GM21515 (cell line): ENCODE results near the gene SGCD.

Experiments
- ATAC-seq: cut with Tn5 transposase; IDR thresholded peaks from one replicate; pipeline ENCODE4 v1.9.1; 2021; ENCODE audit not compliant: unreplicated experiment

Gene SGCD

DNA sequence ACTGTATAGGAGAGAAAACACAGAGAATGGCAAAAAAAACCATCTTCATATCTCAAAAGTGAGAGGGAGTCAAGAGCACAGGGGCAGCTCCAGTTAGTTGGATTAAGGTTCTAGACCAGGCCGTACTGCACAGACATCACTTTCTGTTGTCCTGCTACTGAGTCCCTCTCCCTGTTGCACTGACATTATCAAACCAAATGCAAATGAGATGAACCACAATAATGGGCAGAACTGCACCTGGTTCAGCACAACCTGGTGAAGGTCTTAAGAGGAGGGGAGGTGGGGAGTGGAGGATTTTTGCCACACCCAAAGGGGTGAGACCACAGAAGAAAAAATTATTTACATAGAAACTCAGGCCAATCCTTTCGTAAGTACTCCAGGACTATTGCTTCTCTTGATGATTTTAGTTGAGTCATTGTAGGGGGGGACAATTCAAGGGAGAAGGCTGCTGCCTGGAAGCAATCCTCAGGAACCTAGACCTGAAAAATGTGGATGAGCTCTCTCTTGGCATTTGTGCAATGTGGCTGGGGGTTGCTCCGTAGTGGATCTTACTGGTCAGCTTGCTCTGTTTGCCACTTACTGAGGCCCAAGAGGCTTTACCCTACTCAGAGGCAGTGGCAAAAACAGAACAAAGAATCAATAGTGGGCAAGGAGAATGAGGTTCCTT lies 428.6 kb downstream of the SGCD start:
- ATAC-seq = no peak

DNA sequence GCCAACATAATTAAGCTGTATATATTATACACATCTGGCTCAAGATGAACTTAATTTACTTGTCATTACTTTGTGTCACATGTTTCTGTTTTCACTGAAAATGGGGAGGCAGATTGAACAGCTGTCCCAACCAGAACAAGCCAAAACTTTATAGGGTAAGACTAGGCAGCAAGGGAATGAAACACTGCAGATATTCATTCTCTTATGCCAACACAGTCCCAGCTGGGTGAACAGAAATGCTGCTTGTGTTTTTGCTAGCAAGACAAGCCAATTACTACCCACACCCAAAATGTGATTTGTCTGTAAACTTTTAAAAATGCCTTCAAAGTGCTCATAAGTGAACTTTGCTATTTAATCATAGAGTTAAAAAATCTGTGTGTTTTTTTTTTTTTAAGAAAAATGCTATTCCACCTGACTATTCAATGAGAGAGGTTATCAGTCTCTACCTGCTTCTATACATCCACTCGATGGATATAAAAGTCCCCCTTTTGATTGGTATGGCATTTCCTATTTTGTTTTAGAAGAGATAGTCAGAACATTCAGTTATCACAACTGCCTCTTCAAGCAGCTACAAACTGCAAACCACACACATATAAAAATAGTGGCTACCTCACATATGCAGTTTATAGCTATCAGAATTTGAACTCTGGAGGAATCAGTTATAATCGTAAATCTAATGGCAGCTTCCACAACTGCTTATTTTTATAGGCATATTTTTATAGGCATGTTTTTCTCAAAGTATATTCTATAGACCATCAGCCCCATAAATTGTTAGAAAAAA lies 431.2 kb downstream of the SGCD start:
- ATAC-seq = no peak

DNA sequence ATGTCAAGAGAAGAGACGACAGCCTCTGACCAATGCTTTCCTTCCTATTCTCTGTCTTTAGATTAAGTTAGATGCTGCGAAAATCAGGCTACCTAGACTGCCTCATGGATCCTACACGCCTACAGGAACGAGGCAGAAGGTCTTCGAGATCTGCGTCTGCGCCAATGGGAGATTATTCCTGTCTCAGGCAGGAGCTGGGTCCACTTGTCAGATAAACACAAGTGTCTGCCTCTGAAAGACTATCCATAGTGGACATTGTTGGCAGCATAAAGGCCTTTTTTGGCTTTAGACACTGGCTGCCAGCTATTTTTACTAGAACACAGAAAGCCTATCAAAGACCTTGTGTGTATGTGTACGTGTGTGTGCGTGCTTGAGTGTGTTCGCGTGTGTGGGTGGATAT lies 432.2 kb downstream of the SGCD start:
- ATAC-seq = no peak

DNA sequence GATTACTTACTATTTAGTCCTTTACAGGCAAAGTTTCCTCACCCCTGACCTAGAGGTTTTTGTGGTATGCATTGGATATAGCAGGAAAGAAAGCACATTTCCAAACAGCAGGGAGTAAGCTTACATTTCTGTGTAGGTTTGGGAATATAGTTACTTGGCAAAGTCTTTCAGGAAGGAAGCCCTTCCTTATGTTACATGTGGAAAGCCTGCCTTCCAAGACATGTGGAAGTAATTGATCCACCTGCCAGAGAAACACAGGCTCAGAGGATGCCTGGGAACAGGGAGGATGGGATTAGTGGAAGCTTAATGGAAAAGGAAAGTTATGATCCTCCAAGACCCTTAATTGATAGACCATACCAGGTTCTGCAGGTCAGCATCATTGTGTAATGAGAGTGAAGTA lies 435.8 kb downstream of the SGCD start:
- no peak for ATAC-seq

DNA sequence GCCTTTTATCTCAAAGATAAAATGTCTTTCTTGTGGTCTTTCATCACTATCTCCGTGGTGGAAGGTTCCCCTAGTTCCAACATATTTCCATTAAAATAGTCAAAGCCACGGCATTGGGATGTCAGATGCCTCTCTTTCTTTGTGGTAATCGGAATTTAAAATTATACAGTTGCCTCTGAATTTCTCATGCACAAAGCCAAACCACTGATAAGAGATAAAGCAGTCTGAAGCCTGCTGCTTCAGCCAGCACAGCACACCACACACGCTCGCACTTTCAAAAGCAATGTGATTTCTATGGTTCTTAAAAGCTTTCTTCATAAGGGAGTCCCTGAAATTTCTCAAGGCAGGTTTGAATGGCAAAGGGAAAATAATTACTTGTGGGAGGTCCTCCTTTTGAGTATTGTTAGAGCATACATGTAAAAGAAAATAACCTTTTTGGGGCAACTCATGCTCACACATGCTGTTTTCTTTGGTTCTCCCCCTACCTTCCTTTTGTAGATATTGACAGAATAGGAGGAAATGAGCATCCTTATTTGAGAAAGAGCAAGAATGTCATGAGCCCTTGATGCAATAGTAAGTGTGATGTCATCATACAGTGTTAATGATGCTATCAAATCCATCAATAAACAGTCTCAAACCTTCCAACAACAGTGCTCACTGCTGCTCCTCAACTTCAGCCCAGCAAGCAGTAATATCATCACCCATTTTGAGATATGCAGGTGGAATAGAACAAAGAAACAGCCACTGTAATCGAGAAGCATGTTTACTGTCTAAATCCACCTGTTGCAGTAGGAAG lies 437.4 kb downstream of the SGCD start:
- ATAC-seq = no peak

DNA sequence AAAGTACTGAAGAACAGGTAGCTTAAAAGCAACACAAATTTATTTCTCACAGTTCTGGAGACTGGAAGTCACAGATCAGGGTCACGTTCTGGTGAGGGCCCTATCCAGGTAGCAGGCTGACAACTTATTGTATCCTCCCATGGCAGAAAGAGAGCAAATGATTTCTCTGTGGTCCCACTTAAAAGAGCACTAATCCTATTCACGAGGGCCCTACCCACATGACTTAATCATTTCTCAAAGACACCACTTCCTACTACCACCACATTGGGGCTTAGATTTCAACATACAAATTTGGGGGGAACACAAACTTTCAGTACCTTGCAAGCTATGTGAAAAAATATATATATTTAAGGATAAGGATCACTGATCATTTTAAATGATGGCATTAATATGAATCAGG lies 447.3 kb downstream of the SGCD start:
- no peak for ATAC-seq

DNA sequence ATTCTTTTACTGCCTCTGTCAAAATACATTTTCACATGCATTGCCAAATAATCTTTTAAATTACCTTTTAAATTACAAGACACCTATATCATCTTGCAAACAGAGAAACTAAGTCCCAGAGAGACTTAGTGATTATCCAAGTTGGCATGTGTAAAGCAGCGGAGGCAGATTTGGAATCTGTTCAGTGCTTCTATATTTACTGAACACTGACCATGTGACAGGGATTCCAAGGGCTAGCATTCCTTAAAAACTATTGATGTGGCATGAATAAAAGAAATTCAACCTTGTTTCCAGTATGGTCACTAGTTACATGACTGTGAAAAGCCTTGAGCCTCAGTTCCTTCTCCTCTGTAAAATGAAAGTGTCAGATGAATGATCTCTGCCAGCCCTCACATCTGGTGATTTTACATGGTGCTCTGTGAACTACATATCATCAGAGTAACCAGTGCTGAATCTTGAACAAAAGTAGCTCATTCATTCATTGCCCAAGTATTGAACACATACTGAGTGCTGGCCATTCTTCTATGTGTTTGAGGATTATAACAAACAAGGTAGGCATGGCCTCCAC lies 451.3 kb downstream of the SGCD start:
- no peak for ATAC-seq

DNA sequence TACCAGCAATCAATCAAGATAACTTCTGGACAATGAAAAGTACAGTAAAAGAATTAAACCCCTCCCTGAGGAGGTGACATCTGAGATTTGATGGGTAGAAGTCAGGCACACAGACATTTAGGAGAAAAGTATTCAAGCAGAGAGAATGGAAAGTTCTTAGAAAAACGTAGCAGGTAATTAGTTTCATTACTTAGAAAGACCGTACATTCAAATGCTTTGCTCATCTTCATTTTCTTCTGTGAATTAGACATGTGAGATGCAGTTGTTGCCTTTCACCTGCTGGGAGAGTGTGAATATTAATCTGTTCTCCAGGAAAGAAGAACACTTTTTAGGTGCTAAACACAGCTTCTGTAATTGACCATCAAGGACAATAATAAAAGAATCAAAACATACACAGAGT lies 451.8 kb downstream of the SGCD start:
- no peak for ATAC-seq

DNA sequence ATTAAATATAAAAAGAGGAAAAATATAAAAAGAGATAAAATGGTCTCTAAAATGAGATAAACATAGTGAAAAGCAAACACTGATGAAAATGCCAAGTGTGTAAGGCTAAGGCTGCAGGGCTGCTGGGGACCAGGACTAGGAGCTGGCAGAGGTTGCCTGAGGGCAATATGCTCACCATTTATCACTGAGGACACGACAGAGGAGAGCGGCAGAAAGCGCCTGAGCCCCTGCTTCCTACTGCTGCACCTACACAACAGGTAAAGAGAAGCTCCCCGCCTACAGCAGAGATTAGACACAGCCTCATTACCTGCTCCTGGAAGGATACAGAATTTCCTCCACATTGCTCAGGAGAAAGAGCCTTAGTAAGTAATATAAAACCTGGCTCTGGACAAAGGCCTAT lies 452.5 kb downstream of the SGCD start:
- no peak for ATAC-seq

DNA sequence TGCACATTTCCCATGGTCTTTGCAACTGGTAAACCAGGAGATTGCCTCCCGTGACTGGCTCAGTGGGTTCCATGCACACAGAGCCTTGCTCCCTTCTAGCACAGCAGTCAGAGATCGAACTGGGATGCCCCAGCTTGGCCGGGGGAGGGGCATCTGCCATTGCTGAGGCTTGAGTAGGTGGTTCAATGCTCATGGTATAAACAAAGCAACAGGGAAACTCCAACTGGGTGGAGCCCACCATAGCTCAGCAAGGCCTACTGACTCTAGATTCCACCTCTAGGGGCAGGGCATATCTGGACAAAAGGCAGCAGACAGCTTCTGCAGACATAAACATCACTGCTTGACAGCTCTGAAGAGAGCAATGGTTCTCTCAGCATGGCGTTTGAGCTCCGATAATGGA lies 456.1 kb downstream of the SGCD start:
- no peak for ATAC-seq

DNA sequence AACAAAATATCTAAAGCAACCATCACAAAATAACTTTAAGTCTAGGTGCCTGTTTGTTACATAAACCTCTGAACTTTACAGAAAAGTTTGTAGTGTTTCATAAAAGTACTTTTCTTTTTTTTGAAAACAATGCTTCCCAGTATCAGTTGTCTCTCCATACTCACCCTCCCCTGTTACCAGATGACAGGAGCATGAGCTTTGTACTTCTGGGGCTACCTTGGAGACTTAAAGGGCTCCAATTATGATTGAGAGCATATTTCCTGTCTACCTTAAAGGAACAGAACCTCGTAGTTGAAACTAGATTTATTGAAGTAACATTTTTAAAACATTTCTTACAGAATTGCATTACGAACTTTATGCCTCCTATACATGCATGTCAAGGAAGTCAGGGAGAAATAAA lies 467.7 kb downstream of the SGCD start:
- no peak for ATAC-seq

DNA sequence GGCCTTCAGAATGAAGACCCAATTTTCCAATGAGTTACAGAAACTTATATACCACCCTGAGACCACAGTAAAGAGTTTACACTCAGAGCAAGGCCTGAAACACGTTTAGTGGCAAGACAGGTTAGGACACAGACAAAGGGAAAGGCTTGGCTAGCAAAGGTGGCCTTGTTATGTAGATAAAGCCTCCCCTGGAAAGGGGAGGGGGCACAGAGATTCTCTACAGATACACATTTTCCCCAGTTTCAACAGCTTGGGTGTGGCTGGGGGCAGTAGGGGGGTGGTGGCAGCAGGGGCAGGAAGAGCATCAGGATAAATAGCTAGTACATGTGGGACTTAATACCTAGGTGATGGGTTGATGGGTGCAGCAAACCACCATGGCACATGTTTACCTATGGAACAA lies 471.2 kb downstream of the SGCD start:
- no peak for ATAC-seq

DNA sequence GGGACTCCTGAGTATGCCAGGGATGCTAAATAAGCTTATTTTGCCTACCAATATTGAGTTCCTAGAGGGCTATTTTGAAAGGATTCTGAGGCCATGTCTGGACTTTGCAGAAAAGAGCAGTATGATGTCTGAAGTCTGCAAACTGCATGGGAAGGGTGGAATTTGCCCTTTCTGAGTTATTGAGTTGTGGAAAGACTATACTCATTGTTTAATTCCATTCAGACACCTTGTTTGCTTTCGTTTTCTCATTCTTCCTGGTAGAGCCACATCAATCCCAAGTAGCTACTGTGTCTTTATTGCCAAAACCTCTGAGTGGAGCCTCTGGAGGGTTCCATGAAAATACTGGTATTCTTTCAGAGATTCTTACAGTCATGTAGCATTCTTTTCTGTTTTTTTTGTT lies 472.2 kb downstream of the SGCD start:
- ATAC-seq = no peak

DNA sequence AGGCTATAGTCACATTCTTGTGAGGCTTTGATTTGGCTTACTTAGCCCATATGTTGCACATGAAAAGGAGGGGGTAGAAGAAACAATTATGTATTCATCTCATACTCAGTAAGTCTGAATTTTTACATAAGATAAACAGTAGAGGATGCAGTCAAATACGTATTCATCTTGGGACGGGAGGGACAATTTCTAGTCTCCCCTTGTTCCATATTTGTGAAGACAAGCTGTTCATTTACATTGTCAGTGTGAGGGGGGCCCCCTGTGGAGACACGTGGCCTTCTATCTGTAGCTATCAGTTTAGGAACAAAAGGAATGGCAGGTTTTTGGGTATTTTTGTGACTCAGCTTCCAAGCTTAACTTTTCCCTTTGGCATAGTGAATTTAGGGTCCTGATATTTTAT lies 474.0 kb downstream of the SGCD start:
- no peak for ATAC-seq

DNA sequence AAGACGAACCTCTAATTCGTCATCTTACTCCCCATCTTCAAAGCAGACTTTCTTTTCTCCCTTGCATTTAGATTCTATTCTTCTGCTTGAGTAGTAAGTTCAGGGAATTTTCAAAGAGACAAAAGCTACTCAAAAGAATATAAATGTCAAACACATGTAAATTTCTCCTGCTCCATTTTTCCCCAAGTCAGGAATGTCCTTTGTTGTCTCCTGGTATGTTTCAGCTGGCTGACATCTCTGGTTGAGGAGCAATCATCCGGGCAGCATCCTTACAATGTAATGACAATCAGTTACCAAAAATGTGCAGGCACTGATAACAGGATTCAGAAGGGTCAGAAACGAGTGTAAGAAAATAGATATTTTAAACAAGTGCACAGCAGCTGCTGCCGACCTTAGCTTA lies 475.5 kb downstream of the SGCD start:
- no peak for ATAC-seq

DNA sequence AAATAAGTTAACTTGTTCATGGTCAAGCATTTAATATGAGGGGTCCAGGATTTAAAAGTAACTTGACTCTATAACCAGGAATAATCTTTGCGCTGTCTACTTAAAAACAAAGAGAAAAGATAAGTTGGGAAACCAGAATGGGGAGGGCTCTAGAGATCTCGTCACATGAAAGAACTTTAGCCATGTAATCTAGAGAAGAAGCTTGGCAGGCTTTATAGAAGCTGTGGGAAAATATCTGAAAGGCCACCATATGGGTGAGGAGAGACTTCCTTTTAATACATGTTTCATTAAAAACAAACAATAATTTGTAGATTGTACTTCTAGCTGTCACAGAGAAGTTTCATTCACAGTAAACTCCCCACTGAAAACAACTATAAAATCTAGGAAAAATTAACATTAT lies 476.4 kb downstream of the SGCD start:
- ATAC-seq = no peak

DNA sequence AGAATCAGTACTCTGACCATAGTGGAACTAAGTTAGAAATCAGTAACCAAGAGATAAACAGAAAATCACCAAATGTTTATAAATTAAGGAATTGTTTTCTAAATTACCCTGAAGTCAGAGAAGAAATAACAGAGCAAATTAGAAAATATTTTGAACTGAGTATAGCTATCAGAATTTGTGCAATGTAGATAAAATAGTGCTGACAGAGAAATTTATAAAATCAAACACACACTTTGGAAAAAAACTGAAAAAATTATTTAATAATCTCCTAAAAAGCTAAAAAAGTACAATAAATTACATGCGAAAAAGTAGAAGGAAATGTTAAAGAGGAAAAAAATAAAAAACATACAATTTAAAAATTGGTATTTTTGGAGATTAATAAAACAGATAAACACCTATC lies 486.0 kb downstream of the SGCD start:
- no peak for ATAC-seq

DNA sequence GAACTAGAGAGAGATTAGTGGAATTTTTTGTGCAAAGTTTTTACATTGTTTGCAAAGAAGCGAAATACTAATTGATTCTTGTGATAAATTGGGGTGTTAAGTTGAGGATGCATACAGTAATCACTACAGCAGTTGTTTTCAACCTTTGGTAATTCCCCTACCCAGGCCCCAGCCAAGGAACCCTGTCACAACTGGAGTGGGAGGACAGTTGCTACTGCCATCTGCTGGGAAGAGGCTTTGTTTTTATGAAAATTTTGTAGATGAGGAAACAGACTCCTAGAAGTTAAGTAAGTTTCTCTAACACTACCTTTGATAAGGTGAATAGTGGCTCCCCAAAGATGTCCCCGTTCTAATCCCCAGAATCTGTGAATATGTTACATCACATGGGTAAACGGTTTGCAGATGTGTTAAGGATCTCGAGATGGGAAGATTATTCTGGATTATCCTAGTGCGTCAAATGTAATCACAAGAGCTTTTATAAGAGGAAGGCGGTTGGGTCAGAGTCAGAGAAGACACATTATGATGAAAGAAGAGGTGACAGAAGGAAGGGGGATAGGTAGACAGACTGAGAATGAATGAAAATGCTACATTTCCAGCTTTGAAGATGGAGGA lies 489.1 kb downstream of the SGCD start:
- peak; percentile 62 for ATAC-seq
